ENCODE measurements around the gene APOA4. TPM values are rescaled to one million over a fixed set of nuclear protein-coding genes. Genes with fewer than 3 reads are reported as not detected.

Gene APOA4
- total and polyA plus RNA-seq, 4 donors, result 0.89 to 382 (median 131) TPM

GRCh38 chr11:116849486-116849885 is 26.4 kb upstream of the APOA4 start:
- TF ChIP-seq HNF4G (IDR thresholded peaks at IDR 0.05), result no peak
- Histone ChIP-seq H3K27ac (ENCODE audit: low read depth in 1 of 2, low read length in 2 of 2) (no peak overlapping the region), H3K4me3 (ENCODE audit: low read depth in 1 of 3, low read length in 3 of 3) (no peak overlapping the region), H3K9me3 (ENCODE audit: control insufficient read depth in 4 of 4, low read length in 3 of 4) (no peaks in the 10 kb centered on the region), H3K4me1 (ENCODE audit: control insufficient read depth in 4 of 4, insufficient read depth in 4 of 4, low read length in 3 of 4) (peaks cover 9 to 18% (median 12%) of the 10 kb centered on the region in 4 donors), H3K36me3 (ENCODE audit: control insufficient read depth in 4 of 4, insufficient read depth in 3 of 4, low read depth in 1 of 4, low read length in 3 of 4) (peaks cover 9 to 45% (median 24%) of the 10 kb centered on the region in 4 donors), H3K9ac (ENCODE audit: low read depth in 1 of 2, low read length in 2 of 2) (no peak overlapping the region), H3K27me3 (ENCODE audit: control insufficient read depth in 4 of 4, insufficient read depth in 4 of 4, low read length in 3 of 4) (no peaks in the 10 kb centered on the region)
- 94% methylated on average over 6 of the region's 6 CpGs for WGBS
- DNase-seq (ENCODE audit: low spot score), result no peak

- peaks cover 9 to 46% (median 23%) of the 10 kb centered on the region in 4 donors for H3K36me3 ChIP-seq (ENCODE audit: control insufficient read depth in 4 of 4, insufficient read depth in 3 of 4, low read depth in 1 of 4, low read length in 3 of 4)
Observed at GRCh38 chr11:116849060-116849459, 26.0 kb upstream of the APOA4 start.

More at GRCh38 chr11:116849060-116849459, 26.0 kb upstream of the APOA4 start:
- Histone ChIP-seq H3K27ac (ENCODE audit: low read depth in 1 of 2, low read length in 2 of 2) (no peak overlapping the region), H3K27me3 (ENCODE audit: control insufficient read depth in 4 of 4, insufficient read depth in 4 of 4, low read length in 3 of 4) (no peaks in the 10 kb centered on the region), H3K4me3 (ENCODE audit: low read depth in 1 of 3, low read length in 3 of 3) (no peak overlapping the region), H3K9me3 (ENCODE audit: control insufficient read depth in 4 of 4, low read length in 3 of 4) (no peaks in the 10 kb centered on the region), H3K9ac (ENCODE audit: low read depth in 1 of 2, low read length in 2 of 2) (no peak overlapping the region), H3K4me1 (ENCODE audit: control insufficient read depth in 4 of 4, insufficient read depth in 4 of 4, low read length in 3 of 4) (peaks cover 9 to 18% (median 12%) of the 10 kb centered on the region in 4 donors)
- TF ChIP-seq NR2F2 (IDR thresholded peaks at IDR 0.05) (no peak), FOXA1 (IDR thresholded peaks at IDR 0.05) (no peak), EGR1 (IDR thresholded peaks at IDR 0.05; ENCODE audit: low read depth in 2 of 2) (no peak), HNF4G (IDR thresholded peaks at IDR 0.05) (no peak), CTCF (IDR thresholded peaks at IDR 0.05; ENCODE audit: low read depth, low read length, missing input control) (no peak), YY1 (IDR thresholded peaks at IDR 0.05) (no peak), RXRA (IDR thresholded peaks at IDR 0.05) (no peak), JUND (IDR thresholded peaks at IDR 0.05) (no peak), MAX (IDR thresholded peaks at IDR 0.05) (no peak), TAF1 (conservative IDR thresholded peaks at IDR 0.05) (no peak), HNF4A (conservative IDR thresholded peaks at IDR 0.05) (no peak), GABPA (IDR thresholded peaks at IDR 0.05 in 1 of 2, conservative IDR thresholded peaks at IDR 0.05 in 1 of 2) (no peak), FOXA2 (IDR thresholded peaks at IDR 0.05) (no peak), SP1 (IDR thresholded peaks at IDR 0.05) (no peak), RAD21 (IDR thresholded peaks at IDR 0.05) (no peak)
- TF ChIP-seq, protein P1, sequence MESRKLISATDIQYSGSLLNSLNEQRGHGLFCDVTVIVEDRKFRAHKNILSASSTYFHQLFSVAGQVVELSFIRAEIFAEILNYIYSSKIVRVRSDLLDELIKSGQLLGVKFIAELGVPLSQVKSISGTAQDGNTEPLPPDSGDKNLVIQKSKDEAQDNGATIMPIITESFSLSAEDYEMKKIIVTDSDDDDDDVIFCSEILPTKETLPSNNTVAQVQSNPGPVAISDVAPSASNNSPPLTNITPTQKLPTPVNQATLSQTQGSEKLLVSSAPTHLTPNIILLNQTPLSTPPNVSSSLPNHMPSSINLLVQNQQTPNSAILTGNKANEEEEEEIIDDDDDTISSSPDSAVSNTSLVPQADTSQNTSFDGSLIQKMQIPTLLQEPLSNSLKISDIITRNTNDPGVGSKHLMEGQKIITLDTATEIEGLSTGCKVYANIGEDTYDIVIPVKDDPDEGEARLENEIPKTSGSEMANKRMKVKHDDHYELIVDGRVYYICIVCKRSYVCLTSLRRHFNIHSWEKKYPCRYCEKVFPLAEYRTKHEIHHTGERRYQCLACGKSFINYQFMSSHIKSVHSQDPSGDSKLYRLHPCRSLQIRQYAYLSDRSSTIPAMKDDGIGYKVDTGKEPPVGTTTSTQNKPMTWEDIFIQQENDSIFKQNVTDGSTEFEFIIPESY (IDR thresholded peaks at IDR 0.05), result no peak
- TF ChIP-seq, protein P2, sequence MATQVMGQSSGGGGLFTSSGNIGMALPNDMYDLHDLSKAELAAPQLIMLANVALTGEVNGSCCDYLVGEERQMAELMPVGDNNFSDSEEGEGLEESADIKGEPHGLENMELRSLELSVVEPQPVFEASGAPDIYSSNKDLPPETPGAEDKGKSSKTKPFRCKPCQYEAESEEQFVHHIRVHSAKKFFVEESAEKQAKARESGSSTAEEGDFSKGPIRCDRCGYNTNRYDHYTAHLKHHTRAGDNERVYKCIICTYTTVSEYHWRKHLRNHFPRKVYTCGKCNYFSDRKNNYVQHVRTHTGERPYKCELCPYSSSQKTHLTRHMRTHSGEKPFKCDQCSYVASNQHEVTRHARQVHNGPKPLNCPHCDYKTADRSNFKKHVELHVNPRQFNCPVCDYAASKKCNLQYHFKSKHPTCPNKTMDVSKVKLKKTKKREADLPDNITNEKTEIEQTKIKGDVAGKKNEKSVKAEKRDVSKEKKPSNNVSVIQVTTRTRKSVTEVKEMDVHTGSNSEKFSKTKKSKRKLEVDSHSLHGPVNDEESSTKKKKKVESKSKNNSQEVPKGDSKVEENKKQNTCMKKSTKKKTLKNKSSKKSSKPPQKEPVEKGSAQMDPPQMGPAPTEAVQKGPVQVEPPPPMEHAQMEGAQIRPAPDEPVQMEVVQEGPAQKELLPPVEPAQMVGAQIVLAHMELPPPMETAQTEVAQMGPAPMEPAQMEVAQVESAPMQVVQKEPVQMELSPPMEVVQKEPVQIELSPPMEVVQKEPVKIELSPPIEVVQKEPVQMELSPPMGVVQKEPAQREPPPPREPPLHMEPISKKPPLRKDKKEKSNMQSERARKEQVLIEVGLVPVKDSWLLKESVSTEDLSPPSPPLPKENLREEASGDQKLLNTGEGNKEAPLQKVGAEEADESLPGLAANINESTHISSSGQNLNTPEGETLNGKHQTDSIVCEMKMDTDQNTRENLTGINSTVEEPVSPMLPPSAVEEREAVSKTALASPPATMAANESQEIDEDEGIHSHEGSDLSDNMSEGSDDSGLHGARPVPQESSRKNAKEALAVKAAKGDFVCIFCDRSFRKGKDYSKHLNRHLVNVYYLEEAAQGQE (IDR thresholded peaks at IDR 0.05), result no peak
- TF ChIP-seq, protein P3, sequence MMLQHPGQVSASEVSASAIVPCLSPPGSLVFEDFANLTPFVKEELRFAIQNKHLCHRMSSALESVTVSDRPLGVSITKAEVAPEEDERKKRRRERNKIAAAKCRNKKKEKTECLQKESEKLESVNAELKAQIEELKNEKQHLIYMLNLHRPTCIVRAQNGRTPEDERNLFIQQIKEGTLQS (IDR thresholded peaks at IDR 0.05), result no peak
- WGBS, result 98% methylated on average over 12 of the region's 12 CpGs
- DNase-seq (ENCODE audit: low spot score), result no peak
